HK-2 (cell line): ENCODE data around the gene GKN2.
"Not testable (repeated sequence)": the region's sequence is repeated elsewhere in the genome, so short reads cannot be mapped to it uniquely, and the experiment has no call there.

Experiments
- DNase-seq: peaks from one replicate; pipeline ENCODE4 v3.0.0-alpha.2; 2018; ENCODE audit not compliant: unreplicated experiment

GKN2 gene

DNA sequence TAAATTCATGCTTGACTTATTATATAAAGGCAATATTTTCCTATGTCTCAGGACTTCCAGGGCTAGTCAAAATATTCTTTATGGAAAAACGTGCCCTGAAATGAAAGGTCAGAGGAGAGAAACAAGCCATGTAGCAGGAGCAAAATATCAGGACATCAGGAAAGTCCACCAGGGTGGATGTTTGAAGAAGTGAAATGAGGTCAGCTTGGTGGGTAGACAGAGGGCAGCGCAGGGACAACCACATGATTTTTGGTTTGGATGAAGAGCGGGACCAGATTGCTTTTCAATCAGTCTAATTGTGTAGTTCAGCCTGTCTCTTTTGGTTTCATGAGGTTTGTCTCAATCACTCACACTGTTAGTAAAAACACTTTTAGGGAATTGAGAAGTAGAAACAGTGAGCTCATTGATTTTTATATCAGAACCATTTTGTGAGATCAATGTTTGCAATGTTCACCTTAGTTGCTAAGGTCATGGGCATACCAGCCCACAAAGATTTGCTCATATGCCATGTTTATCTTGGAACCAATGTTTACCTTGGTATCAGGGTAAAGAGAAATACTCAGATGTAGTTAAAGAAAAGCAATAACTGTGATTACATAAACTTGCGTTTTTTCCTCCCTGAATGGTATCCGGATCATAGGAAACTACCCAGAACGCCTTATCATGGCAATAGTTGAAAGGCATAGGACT, 32.1 kb downstream of the GKN2 start:
- DNase-seq: no peak

GRCh38 chr2:68918497-68918896, 34.2 kb downstream of the GKN2 start:
- no peak for DNase-seq

- DNase-seq: no peak
Measured at GRCh38 chr2:68917034-68917718, 35.5 kb downstream of the GKN2 start.

GRCh38 chr2:68916226-68916625, 36.5 kb downstream of the GKN2 start:
- no peak for DNase-seq

DNA sequence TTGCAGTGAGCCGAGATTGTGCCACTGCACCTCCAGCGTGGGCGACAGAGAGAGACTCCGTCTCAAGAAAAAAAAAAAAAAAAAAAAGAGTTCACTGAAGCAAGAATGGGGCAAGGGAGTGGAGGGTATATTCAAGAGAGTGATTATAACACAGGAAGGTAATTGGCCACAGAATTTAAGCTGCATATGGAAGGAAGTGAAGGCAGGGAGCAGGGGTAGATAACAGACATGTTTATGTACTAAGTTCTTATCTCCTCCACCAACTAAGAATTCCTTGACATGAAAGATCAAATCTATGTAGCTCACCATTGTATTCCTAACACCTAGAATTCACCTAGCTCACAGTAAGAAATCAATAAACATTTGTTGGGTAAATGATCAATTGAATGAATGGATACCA, 37.3 kb downstream of the GKN2 start:
- DNase-seq: no peak

GRCh38 chr2:68913359-68913758, 39.3 kb downstream of the GKN2 start:
- DNase-seq: no peak

DNA sequence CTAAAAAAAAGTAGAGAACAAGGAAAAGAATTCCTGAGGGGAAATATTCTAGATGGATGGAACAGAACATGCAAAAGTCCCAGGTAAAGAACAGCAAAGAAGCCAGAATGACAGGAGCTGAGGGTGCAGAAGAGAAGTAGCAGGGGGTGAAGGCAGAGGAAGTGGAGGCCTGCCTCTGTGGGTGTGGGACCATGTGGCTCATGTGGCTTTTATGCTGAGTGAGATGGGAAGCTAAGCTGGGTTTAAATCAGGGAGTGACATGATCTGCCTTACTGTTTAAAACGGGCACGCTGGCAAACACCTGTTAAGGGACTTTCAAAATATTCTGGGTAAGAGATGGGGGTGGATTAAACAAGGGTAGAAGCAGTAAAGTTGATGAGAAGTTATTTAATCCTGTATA, 40.0 kb downstream of the GKN2 start:
- no peak for DNase-seq

- DNase-seq: no peak
Measured at GRCh38 chr2:68912111-68912510, 40.6 kb downstream of the GKN2 start.

DNA sequence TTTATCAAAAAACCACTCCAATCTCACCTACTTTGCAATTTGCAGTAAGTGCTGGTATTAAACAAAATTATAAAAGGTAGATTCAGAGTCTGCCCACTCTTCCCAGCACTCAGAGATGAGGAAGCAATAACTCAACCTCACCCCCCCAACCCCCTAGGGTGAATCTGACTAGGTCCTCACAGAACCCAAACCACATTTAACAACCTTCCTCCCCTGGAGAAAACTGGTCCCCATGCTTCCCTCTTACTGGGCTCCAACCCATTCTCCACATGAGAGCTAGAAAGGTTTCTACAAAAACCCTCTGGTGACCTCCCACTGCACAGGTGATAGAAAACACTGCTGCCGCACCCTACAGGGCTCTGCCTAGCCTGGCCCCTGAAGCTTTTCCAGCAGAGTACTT, 41.0 kb downstream of the GKN2 start:
- no peak for DNase-seq

DNA sequence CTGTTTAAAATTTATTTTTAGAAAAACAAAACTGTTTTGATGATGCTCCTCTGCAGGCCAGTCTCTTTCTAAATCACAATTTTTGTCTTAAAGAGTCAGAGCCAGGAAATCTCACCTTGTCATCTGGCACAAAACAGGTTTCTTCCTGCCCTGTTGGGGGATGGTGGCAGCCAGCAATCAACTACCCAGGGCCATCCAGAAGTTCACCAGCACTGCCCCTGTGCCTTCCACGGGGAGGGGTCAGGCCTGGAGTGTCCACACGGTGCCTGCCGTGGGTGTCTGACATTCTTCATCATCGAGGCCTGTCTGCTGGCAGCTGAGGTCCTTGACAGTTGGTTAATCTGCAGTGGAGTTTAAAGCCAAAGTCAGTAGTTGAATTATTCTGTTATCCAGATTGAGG, 41.4 kb downstream of the GKN2 start:
- no peak for DNase-seq

GRCh38 chr2:68909793-68910674, 42.7 kb downstream of the GKN2 start:
- DNase-seq: peak; percentile 39

DNA sequence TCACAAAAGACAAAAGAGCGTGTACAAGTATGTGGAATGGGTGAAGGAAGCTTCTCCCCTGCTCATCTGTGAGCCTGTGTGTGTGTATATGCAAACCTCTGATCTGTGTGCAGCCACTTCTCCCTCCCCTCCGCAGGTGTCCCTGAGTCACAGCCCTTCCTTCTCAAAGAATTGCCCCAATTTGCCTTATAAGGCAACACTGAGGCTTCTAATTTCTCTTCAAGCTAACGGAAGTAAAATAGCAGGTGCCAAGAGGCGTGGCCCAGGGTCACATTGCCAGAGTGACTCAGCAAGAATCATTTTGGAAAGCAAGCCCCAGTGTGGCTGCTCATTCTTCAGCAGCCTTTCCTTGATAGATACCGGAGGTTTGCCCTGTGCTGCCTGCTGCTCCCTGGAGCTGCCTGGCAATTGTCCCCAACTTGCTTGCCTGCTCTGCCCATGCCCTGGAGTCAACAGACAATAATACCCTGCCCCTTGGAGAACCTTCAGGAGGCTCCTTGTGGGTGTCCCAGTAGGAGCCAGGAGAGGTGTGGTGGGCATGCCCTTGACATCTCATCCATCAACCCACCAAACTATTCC, 44.2 kb downstream of the GKN2 start:
- DNase-seq: peak; percentile 26

DNA sequence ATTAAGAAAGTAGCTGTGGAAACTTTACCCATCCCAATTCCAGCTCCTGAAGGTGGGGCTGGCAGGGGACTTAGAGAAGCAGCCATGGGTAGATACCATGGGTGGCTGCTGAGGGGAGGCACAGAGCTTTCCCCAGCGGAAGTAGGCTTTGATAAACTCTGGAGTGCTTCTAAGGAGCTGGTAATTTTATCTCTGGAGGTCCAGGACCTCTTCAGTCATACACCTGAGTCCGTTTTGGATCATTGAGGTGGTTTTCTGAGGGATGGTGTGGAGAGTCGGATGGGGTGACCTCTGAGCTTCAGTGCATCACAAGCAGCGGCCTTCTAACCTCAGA, 44.8 kb downstream of the GKN2 start:
- DNase-seq: no peak

DNA sequence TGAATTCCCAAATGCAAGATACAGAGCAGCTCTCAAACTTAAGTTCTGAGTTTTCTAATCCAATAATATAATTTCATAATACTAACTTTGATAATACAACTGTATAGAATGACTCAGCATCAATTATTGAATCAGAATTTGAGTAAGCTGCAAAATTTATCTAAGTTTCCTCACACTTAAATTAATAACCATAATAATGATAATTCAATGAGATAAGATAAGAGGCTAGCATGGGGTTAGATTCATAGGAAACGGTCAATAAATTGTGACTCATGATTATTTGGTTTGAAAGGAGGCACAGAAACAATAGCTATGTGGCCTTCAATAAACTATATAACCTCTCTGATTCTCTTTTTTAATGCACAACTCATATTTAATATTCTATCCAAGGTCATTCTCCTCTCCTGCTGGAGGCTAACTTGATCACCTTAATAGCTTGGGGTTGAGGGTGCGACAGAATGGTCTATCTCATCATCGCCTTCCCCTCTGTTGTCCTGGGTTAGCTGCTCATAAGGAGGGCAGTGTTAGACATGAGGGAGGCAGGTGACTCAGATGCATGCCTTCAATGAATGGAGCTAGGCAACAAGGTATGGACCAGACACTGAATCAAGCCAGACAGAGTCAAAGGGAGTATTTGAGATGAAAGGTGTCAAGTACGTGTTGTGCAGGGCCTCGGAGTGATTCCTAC, 45.3 kb downstream of the GKN2 start:
- DNase-seq: no peak

GRCh38 chr2:68906716-68907115, 46.0 kb downstream of the GKN2 start:
- no peak for DNase-seq

DNA sequence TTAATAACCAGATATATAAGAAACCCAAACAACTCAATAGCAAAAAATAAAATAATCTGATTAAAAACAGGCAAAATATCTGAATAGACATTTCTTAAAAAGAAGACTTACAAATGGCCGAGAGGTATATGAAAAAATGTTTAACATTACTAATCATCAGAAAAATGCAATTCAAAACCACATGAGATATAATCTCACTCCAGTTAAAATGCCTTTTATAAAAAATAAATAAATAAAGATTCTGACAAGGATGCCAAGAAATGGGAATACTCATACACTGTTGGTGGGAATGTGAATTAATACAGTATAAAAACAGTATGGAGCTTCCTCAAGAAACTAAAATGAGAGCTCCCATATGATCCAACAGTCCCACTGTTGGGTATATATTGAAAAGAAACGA, 47.6 kb downstream of the GKN2 start:
- no peak for DNase-seq

GRCh38 chr2:68901561-68901960, 51.1 kb downstream of the GKN2 start:
- no peak for DNase-seq

DNA sequence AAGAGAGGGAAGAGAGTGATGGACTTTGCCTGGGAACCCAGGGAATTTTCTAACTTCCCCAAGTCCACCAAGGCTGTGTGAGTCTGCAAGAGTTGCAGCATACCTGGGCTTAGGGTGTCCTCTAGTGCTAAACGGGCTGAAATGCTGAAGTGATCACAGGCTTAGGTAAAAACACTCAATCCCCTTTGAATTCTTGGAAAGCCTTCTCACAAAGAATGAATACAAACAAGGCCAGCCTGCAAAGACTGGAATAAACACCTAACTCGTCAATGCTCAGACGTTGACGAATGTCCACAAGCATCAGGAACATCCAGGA, 51.5 kb downstream of the GKN2 start:
- DNase-seq: no peak

DNA sequence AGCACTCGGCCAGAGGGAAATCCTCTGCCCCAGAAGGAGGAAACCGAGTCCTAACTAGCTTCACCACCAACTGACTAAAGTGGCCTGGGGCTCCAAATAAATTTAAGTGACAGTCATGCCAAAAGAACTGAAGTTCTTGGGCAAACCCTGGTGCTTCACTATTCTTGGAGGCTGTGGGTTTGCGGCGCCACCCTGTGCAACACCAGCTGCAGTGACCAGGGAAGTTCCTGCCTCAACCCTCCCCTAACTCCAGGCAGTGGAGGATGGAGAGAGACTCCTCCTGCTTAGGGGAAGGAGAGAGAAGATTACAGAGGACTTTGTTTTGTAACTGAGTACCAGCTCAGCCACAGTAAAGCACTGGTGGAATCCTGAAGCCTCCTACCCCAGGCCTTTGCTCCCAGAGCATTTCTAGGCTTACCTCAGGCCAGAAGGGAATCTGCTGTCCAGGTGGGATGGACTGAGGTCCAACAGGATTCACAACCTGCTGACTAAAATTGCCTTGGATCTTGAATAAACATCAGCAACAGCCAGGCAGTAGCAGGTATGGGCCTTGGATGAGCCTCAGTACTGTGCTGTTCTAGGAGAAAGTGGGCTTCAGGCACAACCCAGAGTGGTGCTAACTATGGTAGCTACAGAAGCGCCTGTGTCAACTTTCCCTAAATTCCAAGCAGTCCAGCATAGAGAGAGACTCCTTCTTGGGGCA, 52.0 kb downstream of the GKN2 start:
- no peak for DNase-seq

DNA sequence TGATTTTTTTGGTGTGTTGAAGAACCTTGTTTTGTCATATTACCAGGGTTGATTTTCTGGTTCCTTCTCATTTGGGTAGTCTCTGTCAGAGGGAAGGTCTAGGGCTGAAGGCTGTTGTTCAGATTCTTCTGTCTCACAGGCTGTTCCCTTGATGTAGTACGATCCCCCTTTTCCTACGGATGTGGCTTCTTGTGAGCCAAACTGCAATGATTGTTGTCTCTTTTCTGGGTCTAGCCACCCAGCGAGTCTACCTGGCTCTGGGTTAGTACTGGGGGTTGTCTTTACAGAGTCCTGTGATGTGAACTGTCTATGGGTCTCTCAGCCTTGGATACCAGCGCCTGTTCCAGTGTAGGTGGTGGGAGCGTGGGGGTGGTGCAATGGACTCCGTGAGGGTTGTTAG, 56.7 kb downstream of the GKN2 start:
- not testable (repeated sequence) for DNase-seq
